GM19193 (cell line): Measurements from ENCODE around the gene NPHP4.

Experiments
- POLR2A ChIP-seq: IDR thresholded peaks from 4 replicates; pipeline ENCODE4 v1.6.1; 2011; ENCODE audit not compliant: insufficient read depth, insufficient read length; ENCODE audit errors: extremely low read depth

Gene NPHP4

GRCh38 chr1:5999711-6000443 lies 7.7 kb upstream of the NPHP4 start:
- no peak for TF ChIP-seq POLR2A

GRCh38 chr1:5998906-5999301 lies 6.7 kb upstream of the NPHP4 start:
- TF ChIP-seq POLR2A = no peak

GRCh38 chr1:5998051-5998905 lies 6.1 kb upstream of the NPHP4 start:
- TF ChIP-seq POLR2A = no peak

- no peak for TF ChIP-seq POLR2A
These were observed 5.1 kb upstream of the NPHP4 start for GRCh38 chr1:5997316-5997715.

- no peak for TF ChIP-seq POLR2A
These were observed 4.5 kb upstream of the NPHP4 start for GRCh38 chr1:5996641-5997270.

GRCh38 chr1:5995871-5996630 lies 3.8 kb upstream of the NPHP4 start:
- TF ChIP-seq POLR2A = no peak

- TF ChIP-seq POLR2A = no peak
These were observed 2.7 kb upstream of the NPHP4 start for GRCh38 chr1:5994713-5995621.

GRCh38 chr1:5993556-5994491 lies 1.6 kb upstream of the NPHP4 start:
- peak; percentile 26 for TF ChIP-seq POLR2A

- TF ChIP-seq POLR2A = no peak
These were observed 760 bp upstream of the NPHP4 start for GRCh38 chr1:5992814-5993555.

GRCh38 chr1:5991381-5992025 lies 722 bp downstream of the NPHP4 start:
- no peak for TF ChIP-seq POLR2A

- TF ChIP-seq POLR2A = no peak
These were observed 1.3 kb downstream of the NPHP4 start for GRCh38 chr1:5990913-5991312.
